Breast epithelium (tissue), 3 donors: ENCODE data around the gene R3HDML.

Experiments used
- POLR2A ChIP-seq: fragments of 450-650 bp; IDR thresholded peaks from one replicate; pipeline ENCODE4 v1.6.1; 2016; ENCODE audit warnings: antibody characterized with exemption, mild to moderate bottlenecking, moderate library complexity
- TF ChIP-seq, protein P1 (sequence below), 3 donors: fragments of 450-650 bp; IDR thresholded peaks; one replicate each; pipeline ENCODE4 v1.5.1; 2016 to 2017; ENCODE audit warnings: antibody characterized with exemption in 3 of 3, mild to moderate bottlenecking in 3 of 3, moderate library complexity in 3 of 3

DNA sequence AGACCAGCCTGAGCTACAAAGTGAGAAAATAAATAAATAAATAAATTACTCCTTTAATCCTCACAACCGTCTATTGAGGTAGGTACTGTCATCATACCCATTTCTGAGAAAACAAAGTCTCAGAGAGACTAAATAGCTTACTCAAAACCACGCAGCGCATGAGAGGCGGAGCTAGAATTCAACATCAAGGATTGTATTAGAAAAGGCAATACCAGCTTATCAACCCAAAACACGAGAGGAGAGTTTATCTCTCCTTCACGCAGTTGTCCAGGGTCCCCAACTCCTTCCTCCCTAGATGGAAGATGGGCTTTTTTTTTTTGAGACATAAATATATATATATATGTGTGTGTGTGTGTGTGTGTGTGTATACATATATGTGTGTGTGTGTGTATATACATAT is 30.9 kb downstream of the R3HDML start:
- TF ChIP-seq, protein P1, sequence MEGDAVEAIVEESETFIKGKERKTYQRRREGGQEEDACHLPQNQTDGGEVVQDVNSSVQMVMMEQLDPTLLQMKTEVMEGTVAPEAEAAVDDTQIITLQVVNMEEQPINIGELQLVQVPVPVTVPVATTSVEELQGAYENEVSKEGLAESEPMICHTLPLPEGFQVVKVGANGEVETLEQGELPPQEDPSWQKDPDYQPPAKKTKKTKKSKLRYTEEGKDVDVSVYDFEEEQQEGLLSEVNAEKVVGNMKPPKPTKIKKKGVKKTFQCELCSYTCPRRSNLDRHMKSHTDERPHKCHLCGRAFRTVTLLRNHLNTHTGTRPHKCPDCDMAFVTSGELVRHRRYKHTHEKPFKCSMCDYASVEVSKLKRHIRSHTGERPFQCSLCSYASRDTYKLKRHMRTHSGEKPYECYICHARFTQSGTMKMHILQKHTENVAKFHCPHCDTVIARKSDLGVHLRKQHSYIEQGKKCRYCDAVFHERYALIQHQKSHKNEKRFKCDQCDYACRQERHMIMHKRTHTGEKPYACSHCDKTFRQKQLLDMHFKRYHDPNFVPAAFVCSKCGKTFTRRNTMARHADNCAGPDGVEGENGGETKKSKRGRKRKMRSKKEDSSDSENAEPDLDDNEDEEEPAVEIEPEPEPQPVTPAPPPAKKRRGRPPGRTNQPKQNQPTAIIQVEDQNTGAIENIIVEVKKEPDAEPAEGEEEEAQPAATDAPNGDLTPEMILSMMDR (IDR thresholded peaks at IDR 0.05): no peak
- TF ChIP-seq POLR2A: no peak
